ENCODE data around the gene NCK2.

Gene NCK2

GRCh38 chr2:105876191-105876590 lies 131.5 kb downstream of the NCK2 start:
- H3K79me2 ChIP-seq (ENCODE audit: insufficient read depth, low read length) = no peaks in the 10 kb centered on the region
- no peak overlapping the region for H2AFZ ChIP-seq (ENCODE audit: low read depth, low read length, severe bottlenecking)
- H3K4me2 ChIP-seq (ENCODE audit: low read depth, low read length, poor library complexity, severe bottlenecking) = no peak overlapping the region
- H3K9me3 ChIP-seq (ENCODE audit: insufficient read depth, low read length) = no peaks in the 10 kb centered on the region
- no peak overlapping the region for H3K9ac ChIP-seq (ENCODE audit: low read length)
- no peaks in the 10 kb centered on the region for H4K20me1 ChIP-seq (ENCODE audit: low read depth, low read length)
- H3K27me3 ChIP-seq (ENCODE audit: low read length) = no peaks in the 10 kb centered on the region
- no peak for TF ChIP-seq CTCF (IDR thresholded peaks at IDR 0.05; ENCODE audit: insufficient read depth, low read length, poor library complexity, severe bottlenecking)
- no peak for TF ChIP-seq EZH2phosphoT487 (conservative IDR thresholded peaks at IDR 0.05; ENCODE audit: low read length)
- no peaks in the 10 kb centered on the region for H3K36me3 ChIP-seq (ENCODE audit: low read length)
- H3K4me3 ChIP-seq (ENCODE audit: insufficient read depth, low read length, poor library complexity, severe bottlenecking) = no peak overlapping the region
- no peaks in the 10 kb centered on the region for H3F3A ChIP-seq (ENCODE audit: insufficient read depth)
- H3K27ac ChIP-seq (ENCODE audit: low read depth, low read length) = no peak overlapping the region
- no peaks in the 10 kb centered on the region for H3K9me2 ChIP-seq (replicated peaks; ENCODE audit: insufficient read depth, low read length)

GRCh38 chr2:105877945-105878344 lies 133.2 kb downstream of the NCK2 start:
- H3K79me2 ChIP-seq (ENCODE audit: insufficient read depth, low read length) = no peaks in the 10 kb centered on the region
- no peak for TF ChIP-seq CTCF (IDR thresholded peaks at IDR 0.05; ENCODE audit: insufficient read depth, low read length, poor library complexity, severe bottlenecking)
- TF ChIP-seq EZH2phosphoT487 (conservative IDR thresholded peaks at IDR 0.05; ENCODE audit: low read length) = no peak
- H3K36me3 ChIP-seq (ENCODE audit: low read length) = no peaks in the 10 kb centered on the region
- no peak overlapping the region for H2AFZ ChIP-seq (ENCODE audit: low read depth, low read length, severe bottlenecking)
- no peaks in the 10 kb centered on the region for H4K20me1 ChIP-seq (ENCODE audit: low read depth, low read length)
- no peaks in the 10 kb centered on the region for H3K9me3 ChIP-seq (ENCODE audit: insufficient read depth, low read length)
- no peaks in the 10 kb centered on the region for H3K27me3 ChIP-seq (ENCODE audit: low read length)
- H3K9ac ChIP-seq (ENCODE audit: low read length) = no peak overlapping the region
- no peak overlapping the region for H3K4me2 ChIP-seq (ENCODE audit: low read depth, low read length, poor library complexity, severe bottlenecking)
- no peaks in the 10 kb centered on the region for H3F3A ChIP-seq (ENCODE audit: insufficient read depth)
- no peak overlapping the region for H3K4me3 ChIP-seq (ENCODE audit: insufficient read depth, low read length, poor library complexity, severe bottlenecking)
- H3K9me2 ChIP-seq (replicated peaks; ENCODE audit: insufficient read depth, low read length) = no peaks in the 10 kb centered on the region
- no peak overlapping the region for H3K27ac ChIP-seq (ENCODE audit: low read depth, low read length)

DNA sequence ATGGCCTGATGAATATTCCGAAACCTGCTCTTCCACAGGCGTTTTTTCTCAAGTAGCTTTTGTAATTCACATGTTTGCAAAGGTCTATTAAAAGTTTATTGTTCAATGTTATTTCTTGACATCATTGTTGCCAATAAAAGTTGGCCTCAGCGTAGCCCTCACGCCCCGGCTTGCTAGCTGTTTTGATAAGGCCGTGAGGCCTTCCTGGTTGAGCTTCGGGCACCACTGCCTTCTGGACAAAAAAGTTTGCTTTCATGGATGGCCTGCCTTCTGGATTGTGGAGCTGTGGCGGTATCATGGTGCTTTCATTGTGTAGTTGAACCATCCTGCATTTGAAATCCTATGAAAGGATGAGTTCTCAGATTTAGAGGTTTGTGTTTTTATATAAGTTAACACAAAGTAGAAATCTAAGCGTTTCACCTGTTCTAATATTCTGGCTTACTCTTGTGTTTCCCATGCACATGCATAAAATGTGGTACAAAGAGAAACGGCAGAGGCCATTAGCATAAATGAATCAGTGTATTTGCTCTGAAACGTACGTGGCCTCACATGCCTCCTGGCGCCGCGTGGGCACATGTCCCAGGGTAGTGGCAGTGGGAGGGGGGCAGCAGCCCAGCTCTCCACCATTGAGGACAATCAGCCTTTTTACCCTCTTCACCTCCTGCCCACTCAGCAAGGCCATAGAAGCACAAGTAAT lies 134.5 kb downstream of the NCK2 start:
- Histone ChIP-seq H3K4me2 (ENCODE audit: low read depth, low read length, poor library complexity, severe bottlenecking) (no peak overlapping the region), H3K4me3 (ENCODE audit: insufficient read depth, low read length, poor library complexity, severe bottlenecking) (no peak overlapping the region), H3K36me3 (ENCODE audit: low read length) (no peaks in the 10 kb centered on the region), H3K9ac (ENCODE audit: low read length) (no peak overlapping the region), H4K20me1 (ENCODE audit: low read depth, low read length) (no peaks in the 10 kb centered on the region), H3K9me3 (ENCODE audit: insufficient read depth, low read length) (no peaks in the 10 kb centered on the region), H3K79me2 (ENCODE audit: insufficient read depth, low read length) (no peaks in the 10 kb centered on the region), H3F3A (ENCODE audit: insufficient read depth) (no peaks in the 10 kb centered on the region), H3K27ac (ENCODE audit: low read depth, low read length) (no peak overlapping the region), H3K27me3 (ENCODE audit: low read length) (no peaks in the 10 kb centered on the region), H3K9me2 (replicated peaks; ENCODE audit: insufficient read depth, low read length) (no peaks in the 10 kb centered on the region), H2AFZ (ENCODE audit: low read depth, low read length, severe bottlenecking) (no peak overlapping the region)
- TF ChIP-seq EZH2phosphoT487 (conservative IDR thresholded peaks at IDR 0.05; ENCODE audit: low read length) (no peak), CTCF (IDR thresholded peaks at IDR 0.05; ENCODE audit: insufficient read depth, low read length, poor library complexity, severe bottlenecking) (no peak)
